ENCODE measurements around the gene CIAPIN1. TPM values are rescaled to one million over a fixed set of nuclear protein-coding genes. Genes with fewer than 3 reads are reported as not detected.

Gene CIAPIN1
- total RNA-seq, 2 donors from 2014 or later = 77.5 to 87.1 TPM

- H3K27me3 Mint-ChIP-seq (ENCODE audit: insufficient read depth) = peaks cover 10% of the 10 kb centered on the region
- 30 to 38% methylated on average over 5 to 9 of the region's 9 CpGs for WGBS, 2 experiments (ENCODE audit: insufficient coverage in 1 of 2, insufficient read length in 1 of 2)
- no peak overlapping the region for H3K9ac ChIP-seq (ENCODE audit: extremely low read depth, low read length, poor library complexity, severe bottlenecking)
- no peak overlapping the region for H3K4me3 Mint-ChIP-seq
- peaks cover 6% of the 10 kb centered on the region for H3K4me1 ChIP-seq (ENCODE audit: control insufficient read depth, insufficient read depth, low read length)
- no peaks in the 10 kb centered on the region for H3K9me3 ChIP-seq (ENCODE audit: control insufficient read depth, low read length)
- H3K27ac Mint-ChIP-seq = no peak overlapping the region
- no peak overlapping the region for H3K27ac ChIP-seq (ENCODE audit: low read depth, low read length)
- H3K27me3 ChIP-seq (ENCODE audit: control insufficient read depth, insufficient read depth, low read length, poor library complexity, severe bottlenecking) = no peaks in the 10 kb centered on the region
- DNase-seq = peak; percentile 62
- no peaks in the 10 kb centered on the region for H3K9me3 Mint-ChIP-seq
- peaks cover 21% of the 10 kb centered on the region for H3K4me1 Mint-ChIP-seq
- H3K4me3 ChIP-seq (ENCODE audit: low read length) = no peak overlapping the region
- H3K36me3 ChIP-seq (ENCODE audit: control insufficient read depth, insufficient read depth, low read length) = peaks cover 14% of the 10 kb centered on the region
- peaks cover 4% of the 10 kb centered on the region for H3K36me3 Mint-ChIP-seq (ENCODE audit: low read depth)
- TF ChIP-seq, protein P1, sequence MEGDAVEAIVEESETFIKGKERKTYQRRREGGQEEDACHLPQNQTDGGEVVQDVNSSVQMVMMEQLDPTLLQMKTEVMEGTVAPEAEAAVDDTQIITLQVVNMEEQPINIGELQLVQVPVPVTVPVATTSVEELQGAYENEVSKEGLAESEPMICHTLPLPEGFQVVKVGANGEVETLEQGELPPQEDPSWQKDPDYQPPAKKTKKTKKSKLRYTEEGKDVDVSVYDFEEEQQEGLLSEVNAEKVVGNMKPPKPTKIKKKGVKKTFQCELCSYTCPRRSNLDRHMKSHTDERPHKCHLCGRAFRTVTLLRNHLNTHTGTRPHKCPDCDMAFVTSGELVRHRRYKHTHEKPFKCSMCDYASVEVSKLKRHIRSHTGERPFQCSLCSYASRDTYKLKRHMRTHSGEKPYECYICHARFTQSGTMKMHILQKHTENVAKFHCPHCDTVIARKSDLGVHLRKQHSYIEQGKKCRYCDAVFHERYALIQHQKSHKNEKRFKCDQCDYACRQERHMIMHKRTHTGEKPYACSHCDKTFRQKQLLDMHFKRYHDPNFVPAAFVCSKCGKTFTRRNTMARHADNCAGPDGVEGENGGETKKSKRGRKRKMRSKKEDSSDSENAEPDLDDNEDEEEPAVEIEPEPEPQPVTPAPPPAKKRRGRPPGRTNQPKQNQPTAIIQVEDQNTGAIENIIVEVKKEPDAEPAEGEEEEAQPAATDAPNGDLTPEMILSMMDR (conservative IDR thresholded peaks at IDR 0.05) = no peak
Measured at GRCh38 chr16:57477531-57478202, 30.5 kb upstream of the CIAPIN1 start.

GRCh38 chr16:57476546-57477410, 29.6 kb upstream of the CIAPIN1 start:
- H3K4me1 ChIP-seq (ENCODE audit: control insufficient read depth, insufficient read depth, low read length) = peaks cover 14% of the 10 kb centered on the region
- Mint-ChIP-seq H3K27ac (no peak overlapping the region), H3K4me3 (no peak overlapping the region), H3K4me1 (peaks cover 30% of the 10 kb centered on the region), H3K36me3 (ENCODE audit: low read depth) (peaks cover 7% of the 10 kb centered on the region), H3K9me3 (no peaks in the 10 kb centered on the region), H3K27me3 (ENCODE audit: insufficient read depth) (peaks cover 10% of the 10 kb centered on the region)
- 91% methylated on average over 6 of the region's 6 CpGs; no CpG with 5 or more reads in 1 of the 2 experiments for WGBS, 2 experiments (ENCODE audit: insufficient coverage in 1 of 2, insufficient read length in 1 of 2)
- no peaks in the 10 kb centered on the region for H3K27me3 ChIP-seq (ENCODE audit: control insufficient read depth, insufficient read depth, low read length, poor library complexity, severe bottlenecking)
- H3K9me3 ChIP-seq (ENCODE audit: control insufficient read depth, low read length) = no peaks in the 10 kb centered on the region
- no peak overlapping the region for H3K27ac ChIP-seq (ENCODE audit: low read depth, low read length)
- H3K36me3 ChIP-seq (ENCODE audit: control insufficient read depth, insufficient read depth, low read length) = peaks cover 16% of the 10 kb centered on the region
- TF ChIP-seq, protein P1 (conservative IDR thresholded peaks at IDR 0.05) = no peak
- no peak overlapping the region for H3K4me3 ChIP-seq (ENCODE audit: low read length)
- H3K9ac ChIP-seq (ENCODE audit: extremely low read depth, low read length, poor library complexity, severe bottlenecking) = no peak overlapping the region
- peak; percentile 74 for DNase-seq

GRCh38 chr16:57475711-57476339, 28.6 kb upstream of the CIAPIN1 start:
- Mint-ChIP-seq H3K27ac (no peak overlapping the region), H3K9me3 (no peaks in the 10 kb centered on the region), H3K27me3 (ENCODE audit: insufficient read depth) (peaks cover 10% of the 10 kb centered on the region), H3K4me1 (peaks cover 40% of the 10 kb centered on the region), H3K36me3 (ENCODE audit: low read depth) (peaks cover 14% of the 10 kb centered on the region), H3K4me3 (no peak overlapping the region)
- peak; percentile 98 for DNase-seq
- no peak overlapping the region for H3K27ac ChIP-seq (ENCODE audit: low read depth, low read length)
- no peak overlapping the region for H3K9ac ChIP-seq (ENCODE audit: extremely low read depth, low read length, poor library complexity, severe bottlenecking)
- H3K4me3 ChIP-seq (ENCODE audit: low read length) = no peak overlapping the region
- peaks cover 22% of the 10 kb centered on the region for H3K36me3 ChIP-seq (ENCODE audit: control insufficient read depth, insufficient read depth, low read length)
- no peaks in the 10 kb centered on the region for H3K9me3 ChIP-seq (ENCODE audit: control insufficient read depth, low read length)
- TF ChIP-seq, protein P1 (conservative IDR thresholded peaks at IDR 0.05) = peak; percentile 93
- H3K4me1 ChIP-seq (ENCODE audit: control insufficient read depth, insufficient read depth, low read length) = peaks cover 19% of the 10 kb centered on the region
- 14 to 34% methylated on average over 4 to 12 of the region's 12 CpGs for WGBS, 2 experiments (ENCODE audit: insufficient coverage in 1 of 2, insufficient read length in 1 of 2)
- H3K27me3 ChIP-seq (ENCODE audit: control insufficient read depth, insufficient read depth, low read length, poor library complexity, severe bottlenecking) = no peaks in the 10 kb centered on the region

Data from endodermal cell (in vitro differentiated cells).